GM21825 (cell line): ENCODE results near the gene MYO5C.
"Not testable (repeated sequence)": the region's sequence is repeated elsewhere in the genome, so short reads cannot be mapped to it uniquely, and the experiment has no call there.

Experiments used
- ATAC-seq: cut with Tn5 transposase; IDR thresholded peaks from one replicate; pipeline ENCODE4 v1.9.1; 2021; ENCODE audit warnings: mild to moderate bottlenecking, moderate library complexity; ENCODE audit not compliant: unreplicated experiment

MYO5C gene

DNA sequence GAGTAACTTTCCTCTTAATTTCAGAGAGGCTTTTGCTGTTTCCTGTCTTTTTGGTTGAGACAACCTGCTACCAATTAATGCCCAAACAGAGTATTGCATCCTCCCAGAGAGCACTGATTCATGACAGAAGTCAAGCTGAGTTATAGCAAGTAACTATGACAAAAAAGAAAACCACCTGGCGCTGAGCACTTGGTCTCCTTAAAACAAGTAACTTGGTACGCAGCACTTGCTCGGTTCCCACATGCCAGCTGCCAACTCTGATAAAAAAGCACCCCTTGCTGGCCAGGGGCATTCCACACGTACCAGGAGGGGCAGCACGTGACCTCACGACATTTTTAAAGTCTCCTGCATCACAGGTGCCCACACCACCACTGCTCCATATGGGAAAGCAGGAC is 13.5 kb upstream of the MYO5C start:
- peak; percentile 69 for ATAC-seq

DNA sequence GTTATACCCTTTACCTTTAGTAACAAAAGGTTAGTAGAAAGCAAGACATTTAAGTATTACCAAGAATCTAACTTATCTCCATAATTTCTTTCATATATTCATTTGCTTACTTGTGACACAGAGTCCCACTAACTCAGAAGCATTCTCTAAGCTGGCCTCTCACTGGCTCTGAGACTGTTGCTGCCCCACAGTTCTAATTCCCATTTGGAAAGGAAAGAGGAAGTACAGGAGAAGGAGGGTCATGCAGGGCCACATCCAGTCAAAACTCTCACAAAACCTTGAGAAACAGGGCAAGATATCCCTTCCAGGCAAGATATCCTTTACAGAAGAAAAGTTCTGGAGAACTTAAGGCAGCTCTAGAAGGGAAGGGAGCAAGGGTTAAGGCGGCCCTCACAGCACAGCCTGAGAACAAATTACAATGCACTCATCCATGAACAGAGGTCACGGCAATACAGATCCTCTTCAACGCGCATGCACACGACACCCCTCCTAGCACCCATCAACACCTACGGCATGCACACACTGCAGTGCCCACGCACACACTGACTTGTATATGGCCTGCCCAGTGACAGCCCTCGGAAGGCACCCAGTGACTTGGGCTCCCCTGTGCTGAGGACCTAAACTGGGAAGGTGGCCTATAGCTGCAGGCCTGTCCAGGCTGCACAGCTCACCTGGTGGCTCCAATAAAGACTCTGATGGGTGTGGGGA is 13.0 kb upstream of the MYO5C start:
- peak; percentile 77 for ATAC-seq

DNA sequence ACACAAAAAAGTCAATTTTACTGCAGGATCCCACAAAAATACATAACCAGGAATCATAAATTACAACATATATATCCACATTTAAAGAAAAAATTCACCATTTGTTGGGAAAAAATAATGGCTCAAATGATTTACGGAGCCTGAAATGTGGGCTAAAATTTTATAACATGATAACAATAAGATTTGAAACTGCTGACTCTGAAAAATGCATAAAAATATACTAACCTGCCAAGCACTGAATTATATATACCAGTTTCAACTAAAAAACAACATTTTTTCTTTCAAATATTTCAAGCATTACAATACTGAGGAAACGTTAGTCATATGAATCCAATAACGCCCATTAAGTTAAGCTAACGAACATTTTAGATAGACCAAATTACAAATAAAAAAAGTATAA is 12.2 kb upstream of the MYO5C start:
- no peak for ATAC-seq

DNA sequence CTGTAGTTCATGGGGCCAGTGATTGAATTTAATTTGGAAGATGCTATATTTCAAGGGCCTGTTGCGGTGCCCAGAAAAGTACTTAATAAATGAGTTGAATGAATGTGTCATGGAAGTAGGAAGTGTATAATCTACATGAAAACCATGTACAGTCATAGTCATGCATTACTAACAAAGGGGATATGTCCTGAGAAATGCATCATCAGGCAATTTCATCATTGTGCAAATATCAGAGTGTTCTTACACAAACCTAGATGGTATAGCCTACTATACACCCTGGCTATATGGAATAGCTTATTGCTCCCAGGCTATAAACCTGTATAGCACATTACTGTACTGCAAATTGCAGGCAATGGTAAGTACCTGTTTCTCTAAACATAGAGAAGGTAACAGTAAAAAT is 10.7 kb upstream of the MYO5C start:
- no peak for ATAC-seq

DNA sequence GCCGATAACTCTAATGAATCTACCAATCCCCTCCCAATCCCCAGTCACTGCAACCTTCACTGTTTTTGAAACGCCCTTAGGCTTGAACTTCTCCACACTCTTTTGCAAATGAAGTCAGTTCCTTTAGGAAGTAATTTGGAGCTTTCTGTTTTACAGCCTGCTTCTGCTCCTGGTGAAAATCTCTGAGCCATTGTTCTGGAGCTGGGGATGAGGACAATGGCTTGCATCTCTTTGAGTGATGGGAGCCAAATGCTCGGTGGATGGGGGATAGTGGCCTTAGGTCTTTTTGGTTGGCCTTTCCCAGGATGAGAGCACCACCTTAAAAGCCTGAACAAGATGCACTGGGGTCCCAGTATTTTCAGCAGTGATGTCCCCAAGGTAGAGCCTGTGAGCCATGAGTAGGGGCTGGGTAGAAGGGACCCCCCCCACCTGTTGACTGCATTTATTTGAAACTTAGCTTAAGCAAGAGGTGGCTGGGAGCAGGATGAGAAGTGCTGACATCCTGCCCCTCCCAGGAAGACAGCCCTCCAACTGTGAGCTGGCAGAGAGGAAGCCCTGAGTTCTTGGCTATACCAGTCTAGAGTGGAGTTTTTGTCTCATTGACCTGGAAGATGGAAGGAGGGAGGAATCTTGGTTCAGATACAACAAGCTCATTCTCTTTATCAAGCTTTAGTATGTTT is 7.6 kb upstream of the MYO5C start:
- no peak for ATAC-seq

DNA sequence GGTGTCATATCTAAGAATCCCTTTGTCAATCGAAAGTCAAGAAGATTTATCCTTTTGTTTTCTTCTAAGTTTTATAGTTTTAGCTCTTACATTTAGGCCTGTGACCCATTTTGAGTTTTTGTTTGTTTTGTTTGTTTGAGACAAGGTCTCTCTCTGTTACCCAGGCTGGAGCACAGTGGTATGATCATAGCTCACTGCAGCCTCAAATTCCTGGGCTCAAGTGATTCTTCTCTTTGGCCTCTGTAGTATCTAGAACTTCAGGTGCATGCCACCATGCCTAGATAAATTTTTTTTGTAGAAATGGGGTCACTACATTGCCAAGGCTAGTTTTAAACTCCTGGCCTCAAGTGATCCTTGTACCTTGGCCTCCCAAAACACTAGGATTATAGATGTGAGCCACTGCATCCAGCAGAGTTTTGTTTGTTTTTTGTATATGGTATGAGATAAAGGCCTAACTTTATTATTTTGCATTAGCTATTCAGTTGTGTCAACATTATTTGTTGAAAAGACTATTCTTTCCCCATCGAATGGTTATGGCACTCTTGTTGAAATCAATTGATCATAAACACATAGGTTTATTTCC is 5.8 kb upstream of the MYO5C start:
- no peak for ATAC-seq

DNA sequence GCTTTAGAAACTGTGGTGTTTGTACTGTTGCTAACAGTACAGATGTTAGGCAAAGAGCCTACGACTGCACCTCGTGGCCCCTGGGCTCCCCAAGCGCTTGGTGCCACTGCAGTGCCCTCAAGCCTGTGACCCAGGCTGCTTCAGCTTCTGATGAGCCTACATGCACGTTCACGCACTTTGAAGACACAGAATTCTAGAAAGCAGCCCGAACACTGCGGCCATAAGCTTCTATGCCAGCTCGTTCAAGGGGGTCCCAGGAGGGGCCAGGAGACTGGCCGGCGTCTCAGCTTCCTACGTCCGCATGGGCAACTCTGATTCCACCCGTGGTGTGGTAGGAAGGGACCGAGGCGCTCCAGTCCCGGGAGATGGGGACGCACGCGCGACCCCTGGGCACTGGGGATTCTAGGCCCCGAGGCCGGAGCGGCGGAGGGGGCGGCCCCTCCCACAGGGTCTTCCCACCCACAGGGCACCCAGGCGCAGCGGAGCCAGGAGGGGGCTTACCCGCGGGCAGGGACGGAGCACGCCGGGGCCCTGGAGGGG is 653 bp downstream of the MYO5C start:
- ATAC-seq = no peak

DNA sequence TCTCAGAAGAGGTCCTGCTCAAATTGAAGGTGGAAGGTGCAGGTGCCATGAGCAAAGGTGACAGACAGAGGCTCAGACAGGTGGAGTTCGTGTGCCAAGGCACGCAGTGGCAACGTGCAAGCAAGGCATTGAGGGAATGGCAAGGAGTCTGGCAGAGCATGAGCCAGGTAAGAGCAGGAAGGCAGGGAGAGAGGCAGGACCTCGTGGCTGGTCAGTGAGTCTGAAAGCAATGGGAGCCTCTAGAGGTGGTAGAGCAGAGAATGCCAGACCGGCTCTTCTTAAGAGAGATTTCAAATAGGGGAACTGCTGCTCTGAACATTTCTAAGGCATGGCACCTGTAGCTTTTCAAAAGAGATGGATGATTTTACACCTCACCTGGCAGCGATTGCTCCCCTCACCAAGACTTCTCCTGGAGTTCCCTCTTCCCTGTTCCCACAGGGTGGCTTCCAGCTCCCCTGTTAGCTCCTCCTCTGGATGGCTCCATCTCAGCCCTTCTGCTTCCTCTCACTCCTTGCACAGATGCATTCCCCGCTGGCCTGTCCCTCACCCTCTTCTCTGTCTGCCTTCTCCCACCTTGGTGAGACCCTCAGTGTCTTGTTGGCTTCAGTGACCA is 2.7 kb downstream of the MYO5C start:
- no peak for ATAC-seq

DNA sequence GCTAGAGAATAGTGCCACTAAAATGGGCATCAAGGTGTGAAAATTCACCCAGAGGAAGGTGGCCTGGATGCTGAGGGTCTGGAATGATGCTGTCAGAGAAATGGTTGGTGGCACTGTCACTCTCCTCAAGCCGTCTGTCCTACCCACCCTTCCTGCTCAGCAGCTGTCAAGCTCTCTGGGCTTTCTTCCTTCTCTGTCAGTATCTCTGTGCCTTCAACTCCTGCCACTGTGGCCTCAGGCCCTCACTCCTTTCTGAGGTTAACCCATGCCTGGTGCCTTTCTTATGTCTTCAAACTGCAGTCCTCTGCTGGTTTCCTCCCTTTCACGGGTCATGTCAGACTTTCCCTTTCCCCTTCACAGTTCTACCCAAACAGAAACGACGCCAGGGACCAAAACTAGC is 4.4 kb downstream of the MYO5C start:
- ATAC-seq = peak; percentile 45

DNA sequence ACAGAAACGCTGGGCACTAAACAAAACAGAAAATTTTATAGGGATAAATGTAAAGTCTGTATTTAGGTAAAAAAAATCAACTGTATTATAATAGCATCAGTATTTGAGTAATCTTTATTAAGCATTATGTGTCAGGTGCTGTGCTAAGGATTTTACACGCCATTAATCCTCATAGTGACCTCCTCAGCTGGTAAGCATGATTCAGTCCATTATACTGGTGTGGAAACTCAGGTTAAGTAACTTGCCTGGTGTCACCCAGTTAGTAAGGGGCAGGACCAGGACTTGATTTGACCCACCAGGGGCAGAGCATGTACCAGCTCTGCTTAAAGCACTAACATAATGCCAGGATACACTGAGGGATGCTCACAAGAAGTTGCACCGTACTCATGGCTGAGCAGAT is 4.8 kb downstream of the MYO5C start:
- no peak for ATAC-seq

DNA sequence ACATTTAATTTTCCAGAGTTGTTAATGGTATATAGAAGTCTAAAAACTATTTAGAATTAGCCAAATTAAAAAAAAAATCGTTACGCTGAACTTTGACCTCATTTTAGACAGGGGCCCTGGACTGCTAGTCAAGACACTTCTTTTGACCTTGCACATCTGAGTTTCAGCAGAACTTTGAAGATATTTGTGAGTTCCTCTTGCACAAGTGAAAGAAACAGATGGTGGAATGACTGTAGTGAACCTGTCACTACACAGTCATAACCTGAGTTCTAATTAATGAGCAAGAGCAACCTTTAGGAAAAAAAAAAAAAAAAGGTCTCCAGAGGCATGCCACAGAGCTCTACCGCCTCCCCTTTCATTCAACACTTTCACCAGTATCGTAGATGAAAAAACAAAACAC is 5.3 kb downstream of the MYO5C start:
- no peak for ATAC-seq

DNA sequence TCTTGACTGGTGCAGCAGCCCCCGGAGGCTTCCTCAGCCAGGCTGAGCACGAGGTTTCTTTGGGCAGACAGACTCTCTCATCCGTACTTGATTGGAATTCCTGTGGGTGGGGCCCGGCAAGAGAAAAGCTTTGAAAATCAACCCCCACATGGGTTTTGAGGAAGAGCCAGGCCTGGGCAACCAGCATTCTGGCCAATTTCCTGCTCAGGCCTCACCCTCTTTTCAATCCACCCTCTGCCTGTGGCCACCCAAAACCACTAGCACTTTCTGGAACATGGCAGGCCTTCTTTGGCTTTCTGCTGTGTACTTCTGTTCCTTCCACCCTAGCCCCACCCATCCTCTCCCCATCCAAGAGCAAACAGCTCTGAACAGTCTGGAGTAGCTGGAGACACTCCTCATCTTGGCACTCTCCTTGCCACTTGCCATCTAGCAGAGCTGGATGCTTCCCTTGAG is 5.9 kb downstream of the MYO5C start:
- ATAC-seq = no peak

DNA sequence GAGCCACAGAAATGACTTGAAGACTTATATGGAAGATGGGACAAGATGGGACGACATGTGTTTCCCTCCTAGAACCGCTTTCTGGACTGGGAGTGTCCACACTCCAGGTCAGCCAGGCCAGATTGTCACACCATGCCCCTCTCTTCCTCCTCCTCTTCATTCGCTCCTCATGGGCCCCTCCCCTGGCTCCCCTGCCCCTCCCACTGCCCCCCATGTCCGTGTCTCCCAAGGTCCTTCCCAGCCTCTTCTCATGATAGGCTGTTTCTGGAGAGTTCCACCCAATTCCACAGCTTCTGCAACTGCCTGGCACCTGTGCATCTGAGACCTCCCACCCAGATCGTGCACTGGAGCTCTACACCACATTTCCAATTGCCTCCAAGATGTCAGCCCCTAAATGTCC is 6.6 kb downstream of the MYO5C start:
- no peak for ATAC-seq

DNA sequence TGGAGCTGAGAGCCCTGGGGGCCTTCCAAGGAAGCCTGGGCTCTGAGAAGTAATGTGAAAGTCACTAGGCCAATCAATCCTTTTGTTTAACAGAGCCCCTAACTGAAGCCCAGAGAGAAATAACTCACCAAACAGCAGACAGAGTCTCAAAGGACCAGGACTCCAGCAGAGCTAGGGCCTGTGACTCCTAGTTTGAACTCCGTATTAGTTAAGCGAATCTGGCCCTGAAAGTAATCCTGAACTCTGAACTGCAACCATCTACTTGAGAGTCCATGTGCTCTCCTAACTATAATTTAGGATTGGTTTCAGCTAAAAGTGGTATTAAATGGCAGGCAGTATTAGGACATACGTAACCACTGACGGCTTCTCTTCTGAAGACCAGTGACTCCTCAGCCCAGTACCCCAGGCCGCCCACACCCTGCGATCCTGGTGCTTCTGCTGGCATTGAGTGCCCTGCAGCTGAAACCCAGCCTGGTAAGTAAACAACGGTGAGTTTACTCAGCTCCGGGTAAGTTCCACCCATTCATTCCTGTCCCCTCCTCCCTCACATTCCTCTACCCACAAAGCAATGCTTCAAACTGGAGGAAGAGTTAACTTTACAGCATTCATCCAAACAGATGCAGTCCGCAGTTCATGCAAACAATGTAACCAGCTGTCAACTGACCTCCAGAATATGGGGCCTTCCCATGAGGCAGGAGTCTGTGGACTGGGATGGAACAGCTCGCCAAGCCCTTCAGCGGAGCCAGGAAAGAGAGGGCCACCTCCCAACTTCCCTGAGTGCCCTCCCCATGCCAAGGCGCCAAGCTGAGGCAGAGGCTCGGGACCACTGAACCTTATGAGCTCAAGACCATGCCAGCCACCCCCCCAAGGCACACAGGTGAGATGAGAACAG is 7.3 kb downstream of the MYO5C start:
- no peak for ATAC-seq

DNA sequence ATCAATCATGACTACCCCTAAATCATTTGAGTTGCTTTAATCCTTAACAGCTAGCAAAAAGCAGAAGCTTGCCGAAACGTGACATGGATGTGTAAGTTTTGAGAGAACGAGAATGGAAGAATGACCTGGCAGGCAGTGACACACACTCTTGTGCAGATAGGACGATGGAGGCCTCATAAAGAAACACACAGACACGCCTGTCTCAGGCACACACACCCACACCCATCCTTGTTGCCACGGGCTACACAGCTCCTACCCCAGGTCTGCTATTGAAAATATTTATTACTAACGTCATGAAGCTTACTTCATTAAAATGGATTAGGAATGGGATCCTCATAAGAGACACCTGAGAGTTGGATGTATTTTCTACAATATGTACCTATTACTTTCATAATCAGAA is 8.5 kb downstream of the MYO5C start:
- ATAC-seq = no peak

DNA sequence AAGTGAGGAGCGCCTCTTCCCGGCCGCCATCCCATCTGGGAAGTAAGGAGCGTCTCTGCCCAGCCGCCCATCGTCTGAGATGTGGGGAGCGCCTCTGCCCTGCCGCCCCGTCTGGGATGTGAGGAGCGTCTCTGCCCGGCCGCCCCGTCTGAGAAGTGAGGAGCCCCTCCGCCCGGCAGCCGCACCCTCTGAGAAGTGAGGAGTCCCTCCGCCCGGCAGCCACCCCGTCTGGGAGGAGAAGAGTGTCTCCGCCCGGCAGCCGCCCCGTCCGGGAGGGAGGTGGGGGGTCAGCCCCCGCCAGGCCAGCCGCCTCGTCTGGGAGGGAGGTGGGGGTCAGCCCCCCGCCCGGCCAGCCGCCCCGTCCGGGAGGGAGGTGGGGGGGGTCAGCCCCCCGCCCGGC is 9.7 kb downstream of the MYO5C start:
- not testable (repeated sequence) for ATAC-seq

DNA sequence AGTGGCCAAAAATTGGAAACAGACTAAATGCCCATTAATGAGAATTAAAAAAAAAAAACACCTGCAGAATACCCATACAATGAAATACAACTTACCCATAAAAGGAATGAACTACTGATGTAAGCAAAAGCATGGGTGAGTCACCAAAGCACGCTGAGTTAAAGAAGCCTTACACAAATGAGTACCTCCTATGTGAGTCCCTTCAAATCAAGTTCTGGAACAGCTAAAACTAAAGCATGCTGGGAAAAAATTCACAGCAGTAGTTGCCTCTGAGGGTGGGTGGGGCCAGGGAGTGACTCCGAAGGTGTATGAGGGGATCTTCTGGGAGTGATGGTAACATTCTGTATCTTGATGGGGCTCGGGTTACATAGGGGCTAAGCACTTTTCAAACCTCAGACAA is 11.4 kb downstream of the MYO5C start:
- ATAC-seq = no peak

DNA sequence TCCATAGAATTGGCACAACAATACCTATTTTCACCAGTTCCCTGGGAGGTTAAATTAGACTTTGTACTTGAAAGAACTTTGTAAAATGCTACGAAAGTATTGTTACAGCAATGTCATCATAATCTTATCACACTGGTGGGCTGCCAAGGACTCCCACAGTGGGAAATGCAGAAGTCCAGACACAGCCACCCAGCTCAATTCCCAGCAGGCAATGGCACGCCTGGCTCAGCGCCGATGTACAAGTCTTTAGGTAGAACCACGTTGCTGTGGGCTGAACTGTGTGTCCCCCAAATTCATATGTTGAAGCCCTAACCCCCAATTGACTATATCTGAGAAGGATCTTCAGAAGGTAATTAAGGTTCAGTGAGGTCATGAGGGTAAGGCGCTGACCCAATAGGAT is 12.3 kb downstream of the MYO5C start:
- ATAC-seq = no peak

DNA sequence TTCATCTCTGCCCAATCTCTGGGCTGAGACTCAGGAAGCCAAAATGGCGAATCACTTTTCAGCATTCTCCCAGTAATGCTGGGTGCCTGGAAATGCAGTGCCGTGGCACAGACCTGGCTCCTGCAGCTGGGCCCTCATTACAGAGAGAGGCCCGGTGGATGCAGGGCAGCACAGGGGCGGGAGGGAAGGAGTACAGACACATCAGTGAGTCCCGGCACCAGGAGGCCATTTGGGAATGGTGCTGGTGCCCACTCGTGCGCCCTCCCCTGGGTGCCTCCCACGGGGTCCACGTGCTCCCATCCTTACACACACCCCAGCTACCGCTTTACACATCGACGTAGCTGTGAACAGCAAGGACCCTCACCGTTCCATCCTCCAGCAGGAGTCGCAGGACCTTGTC is 13.2 kb downstream of the MYO5C start:
- ATAC-seq = no peak
